ENCODE results near the gene CFAP298.
"Not testable (repeated sequence)": the region's sequence is repeated elsewhere in the genome, so short reads cannot be mapped to it uniquely, and the experiment has no call there.

The CFAP298 gene

GRCh38 chr21:32612075-32612998, at the start of gene CFAP298:
Gene CFAP298, minus strand, starts transcription at chr21:32612377. Its CDS starts 134 bp downstream, at chr21:32612243.
- peak; percentile 42 for DNase-seq

GRCh38 chr21:32661026-32661782, 49.0 kb upstream of the CFAP298 start:
- not testable (repeated sequence) for DNase-seq

DNA sequence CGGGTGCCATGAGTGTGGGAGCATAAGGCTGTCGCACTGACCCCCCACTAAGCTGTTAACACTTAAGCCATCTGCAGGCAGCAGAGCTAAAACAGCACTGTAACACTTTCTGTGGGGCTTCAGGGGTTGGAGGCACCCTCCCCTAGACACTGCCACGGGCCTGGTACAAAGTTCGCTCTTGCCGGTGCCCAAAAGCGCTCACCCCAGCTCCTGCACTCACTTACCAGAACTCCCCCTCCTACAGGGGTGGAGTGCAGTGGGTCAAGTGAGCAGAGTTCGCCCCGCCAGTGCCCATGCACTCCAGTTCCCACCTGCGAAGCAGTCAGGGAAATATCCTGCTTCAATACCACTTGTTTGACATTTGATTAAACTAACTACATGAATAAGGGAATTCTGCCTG, 46.3 kb upstream of the CFAP298 start:
- DNase-seq: no peak

- DNase-seq: no peak
Measured at GRCh38 chr21:32653326-32653901, 41.2 kb upstream of the CFAP298 start.

GRCh38 chr21:32648165-32648564, 36.0 kb upstream of the CFAP298 start:
- no peak for DNase-seq

DNA sequence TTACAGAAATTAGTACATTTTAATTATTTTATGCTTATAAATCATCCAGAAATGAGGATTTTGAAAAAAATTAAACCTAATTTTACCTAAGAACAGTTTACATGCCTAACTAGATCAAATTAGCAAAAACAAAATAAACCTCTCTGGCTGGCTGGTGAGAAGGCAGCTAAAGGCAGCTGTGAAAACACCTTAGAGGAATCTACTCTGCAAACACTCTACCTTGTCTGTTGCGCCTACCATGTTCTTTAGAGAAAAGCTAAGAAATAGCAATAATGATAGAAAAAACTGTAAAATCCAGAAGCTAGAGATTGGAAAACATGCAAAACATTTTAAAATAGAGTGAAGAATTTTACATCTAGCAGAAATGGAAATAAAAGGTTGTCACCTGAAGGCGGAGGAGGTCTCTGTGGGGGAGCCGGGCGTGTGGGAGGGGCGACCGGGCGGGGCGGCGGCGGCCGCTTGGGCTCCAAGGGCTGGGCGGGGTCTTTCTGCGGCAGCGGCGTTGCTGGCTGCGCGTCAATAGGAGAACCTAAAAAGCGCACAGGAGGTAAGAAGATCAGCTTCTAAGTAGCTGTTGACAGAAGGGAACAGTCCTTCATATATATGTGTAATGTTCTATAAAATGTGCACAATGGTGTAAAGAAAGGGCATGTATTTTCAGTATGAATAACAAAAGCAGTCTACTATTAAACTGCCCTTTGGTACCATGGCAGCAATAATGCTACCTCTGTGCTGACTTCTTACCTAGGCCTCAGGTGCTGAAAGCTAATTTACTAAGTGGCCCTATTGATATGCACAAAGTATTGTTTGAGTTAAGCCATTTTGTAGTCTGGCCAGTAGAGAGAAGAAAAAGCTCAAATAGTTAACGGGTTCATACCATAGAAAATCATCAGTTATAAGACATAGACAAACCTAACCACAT, 33.3 kb upstream of the CFAP298 start:
- DNase-seq: no peak

- DNase-seq: no peak
Measured at GRCh38 chr21:32641710-32642698, 29.8 kb upstream of the CFAP298 start.

DNA sequence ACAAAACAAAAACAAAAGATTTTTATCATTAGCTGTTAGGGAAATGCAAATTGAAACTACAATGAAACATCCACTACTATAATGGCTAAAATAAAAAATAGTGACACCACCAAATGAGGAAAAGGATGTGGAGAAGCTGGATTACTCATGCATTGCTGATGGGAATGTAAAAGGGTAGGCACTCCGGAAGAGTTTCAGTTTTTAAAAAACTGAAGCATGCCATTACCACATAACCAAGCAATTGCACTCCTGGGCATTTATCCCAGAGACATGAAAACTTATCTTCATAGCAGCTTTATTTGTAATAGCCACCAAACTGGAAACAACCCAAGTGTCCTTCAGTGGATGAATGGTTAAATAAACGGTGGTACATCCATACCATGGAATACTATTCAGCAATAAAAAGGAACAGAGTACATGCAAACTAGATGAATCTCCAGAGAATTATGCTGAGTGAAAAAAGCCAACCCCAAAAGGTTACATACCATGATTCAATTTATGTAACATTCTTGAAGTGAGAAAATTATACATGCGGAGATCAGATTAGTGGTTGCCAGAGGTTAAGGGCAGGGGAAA, 14.5 kb upstream of the CFAP298 start:
- DNase-seq: no peak

GRCh38 chr21:32618218-32618617, 6.0 kb upstream of the CFAP298 start:
- not testable (repeated sequence) for DNase-seq

GRCh38 chr21:32613436-32614043, 1.4 kb upstream of the CFAP298 start:
- no peak for DNase-seq

DNA sequence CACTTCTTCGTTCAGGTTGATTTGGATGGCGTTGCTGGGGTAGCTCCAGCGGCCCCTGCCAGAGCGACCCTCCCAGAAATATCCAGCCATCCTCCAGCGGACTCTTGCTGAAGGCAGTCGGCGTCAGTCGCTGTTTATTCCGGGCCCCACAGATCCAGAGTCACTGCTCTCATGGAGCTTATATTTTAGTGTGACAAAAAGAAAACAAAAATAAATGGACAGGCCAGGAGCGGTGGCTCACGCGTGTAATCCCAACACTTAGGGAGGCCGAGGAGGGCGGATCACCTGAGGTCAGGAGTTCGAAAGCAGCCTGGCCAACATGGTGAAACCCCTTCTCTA, 791 bp upstream of the CFAP298 start:
- no peak for DNase-seq

GRCh38 chr21:32611471-32611997, 643 bp downstream of the CFAP298 start:
- no peak for DNase-seq

DNA sequence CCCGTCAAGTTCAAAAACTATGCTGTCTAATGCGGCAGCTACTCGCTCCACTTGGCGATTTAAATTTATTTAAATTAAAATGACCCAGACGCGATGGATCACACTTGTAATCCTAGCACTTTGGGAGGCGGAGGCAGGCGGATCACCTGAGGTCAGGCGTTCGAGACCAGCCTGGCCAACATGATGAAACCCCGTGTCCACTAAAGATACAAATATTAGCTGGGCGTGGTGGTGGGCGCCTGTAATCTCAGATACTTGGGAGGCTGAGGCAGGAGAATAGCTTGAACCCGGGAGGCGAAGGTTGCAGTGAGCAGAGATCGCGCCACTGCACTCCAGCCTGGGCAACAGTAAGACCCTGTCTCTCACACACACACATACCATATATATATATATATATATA, 1.2 kb downstream of the CFAP298 start:
- DNase-seq: not testable (repeated sequence)

- no peak for DNase-seq
Measured at GRCh38 chr21:32608851-32609250, 3.3 kb downstream of the CFAP298 start.

DNA sequence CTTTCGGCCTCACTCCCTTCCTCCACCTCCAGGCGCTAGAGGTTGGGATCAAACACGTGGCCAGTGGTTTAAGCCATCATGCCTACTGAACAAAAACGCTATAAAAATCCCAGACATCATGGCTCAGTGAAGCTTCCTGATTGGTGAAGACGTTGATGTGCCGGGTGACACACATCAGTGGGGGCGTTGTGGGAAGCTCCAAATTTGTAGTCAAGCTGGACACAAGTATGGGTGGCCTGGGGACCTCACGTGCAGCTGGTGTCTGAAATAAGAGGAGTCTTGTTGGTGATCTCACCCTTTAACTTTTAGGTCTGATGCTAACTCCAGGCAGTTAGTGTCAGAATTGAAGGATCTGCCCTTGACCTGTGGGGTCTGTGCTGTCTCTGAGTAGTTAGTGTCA, 6.7 kb downstream of the CFAP298 start:
- DNase-seq: no peak

GRCh38 chr21:32604464-32604863, 7.7 kb downstream of the CFAP298 start:
- DNase-seq: no peak

GRCh38 chr21:32603131-32603530, 9.0 kb downstream of the CFAP298 start:
- DNase-seq: no peak

DNA sequence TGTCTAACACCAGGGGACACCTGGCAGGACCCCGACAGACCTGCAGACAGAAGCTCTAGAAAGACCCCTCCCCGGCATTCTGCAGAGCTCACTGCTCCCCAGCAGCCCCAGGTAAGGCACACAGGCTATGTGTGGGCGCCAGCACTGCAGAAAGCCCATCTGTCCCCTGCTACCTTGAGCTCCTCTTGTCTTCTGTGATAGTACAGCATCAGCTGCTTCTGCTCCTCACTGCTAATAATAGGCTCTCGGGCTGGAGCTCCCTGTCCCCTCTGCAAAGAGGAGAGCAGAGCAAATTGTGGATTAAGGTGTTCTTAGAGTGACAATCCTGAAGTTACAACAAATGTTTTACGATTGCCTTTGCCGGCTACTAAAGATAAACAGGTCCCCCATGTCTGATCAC, 10.1 kb downstream of the CFAP298 start:
- DNase-seq: no peak

- DNase-seq: no peak
Measured at GRCh38 chr21:32599526-32599925, 12.7 kb downstream of the CFAP298 start.

- DNase-seq: no peak
Measured at GRCh38 chr21:32599091-32599490, 13.1 kb downstream of the CFAP298 start.

Data from cortex of kidney (tissue), 1 donor.